Esophagus muscularis mucosa (tissue), 3 donors: ENCODE measurements around the gene CACNB1.

Source experiments
- CTCF ChIP-seq, 3 experiments: fragments of 200-600 bp in 2 of 3; fragments of 450-650 bp in 1 of 3; sonication (generic) in 2 of 3; IDR thresholded peaks; one replicate each; pipeline ENCODE4 v1.5.1; 2017 to 2019; ENCODE audit warnings: antibody characterized with exemption in 3 of 3, mild to moderate bottlenecking in 2 of 3, moderate library complexity in 1 of 3
- POLR2AphosphoS5 ChIP-seq, 2 donors: sonication (generic); formaldehyde crosslinking; IDR thresholded peaks; one replicate each; pipeline ENCODE4 v1.6.1; 2017; ENCODE audit warnings: antibody characterized with exemption in 2 of 2

- TF ChIP-seq CTCF (IDR thresholded peaks at IDR 0.05) (peak; percentile 81 to 88 (median 85)), POLR2AphosphoS5 (IDR thresholded peaks at IDR 0.05) (peak; percentile 61 to 65)
Measured at GRCh38 chr17:39164675-39165143, 32.8 kb downstream of the CACNB1 start.
